GM21717 (cell line): ENCODE data around the gene SBK2.
"Not testable (repeated sequence)": the region's sequence is repeated elsewhere in the genome, so short reads cannot be mapped to it uniquely, and the experiment has no call there.

Experiments
- ATAC-seq: cut with Tn5 transposase; IDR thresholded peaks from one replicate; pipeline ENCODE4 v1.9.1; 2021; ENCODE audit warnings: mild to moderate bottlenecking, moderate library complexity; ENCODE audit not compliant: unreplicated experiment

SBK2 gene

GRCh38 chr19:55536951-55537740 is at the start of gene SBK2:
Gene SBK2 (minus strand): TSS chr19:55537133. CDS start chr19:55536294, 839 bp downstream.
- ATAC-seq: no peak

- ATAC-seq: no peak
Observed at GRCh38 chr19:55585658-55586339, 48.9 kb upstream of the SBK2 start.

- no peak for ATAC-seq
Observed at GRCh38 chr19:55584871-55585270, 47.9 kb upstream of the SBK2 start.

GRCh38 chr19:55583897-55584296 is 47.0 kb upstream of the SBK2 start:
- ATAC-seq: not testable (repeated sequence)

GRCh38 chr19:55582284-55582683 is 45.4 kb upstream of the SBK2 start:
- not testable (repeated sequence) for ATAC-seq

- ATAC-seq: no peak
Observed at GRCh38 chr19:55581823-55582223, 44.9 kb upstream of the SBK2 start.

- no peak for ATAC-seq
Observed at GRCh38 chr19:55581145-55581822, 44.4 kb upstream of the SBK2 start.

GRCh38 chr19:55580628-55581144 is 43.8 kb upstream of the SBK2 start, which contains the start of gene ZNF579:
Gene ZNF579 (minus strand): TSS chr19:55580848. CDS start chr19:55579639, 1,209 bp downstream.
- ATAC-seq: no peak

GRCh38 chr19:55579766-55580621 is 43.1 kb upstream of the SBK2 start:
- no peak for ATAC-seq

GRCh38 chr19:55578761-55579747 is 42.1 kb upstream of the SBK2 start:
- no peak for ATAC-seq

GRCh38 chr19:55578031-55578760 is 41.3 kb upstream of the SBK2 start:
- ATAC-seq: no peak

GRCh38 chr19:55576746-55577145 is 39.8 kb upstream of the SBK2 start:
- ATAC-seq: no peak

- not testable (repeated sequence) for ATAC-seq
Observed at GRCh38 chr19:55573929-55574328, 37.0 kb upstream of the SBK2 start.

GRCh38 chr19:55569477-55569876 is 32.5 kb upstream of the SBK2 start:
- not testable (repeated sequence) for ATAC-seq

- ATAC-seq: no peak
Observed at GRCh38 chr19:55567708-55568328, 30.9 kb upstream of the SBK2 start.

- ATAC-seq: no peak
Observed at GRCh38 chr19:55566823-55567222, 29.9 kb upstream of the SBK2 start.

- ATAC-seq: no peak
Observed at GRCh38 chr19:55563261-55563690, 26.3 kb upstream of the SBK2 start.

GRCh38 chr19:55559684-55560083 is 22.8 kb upstream of the SBK2 start:
- ATAC-seq: no peak
